ENCODE data around the gene CTNNA1. TPM values are rescaled to one million over a fixed set of nuclear protein-coding genes. Genes with fewer than 3 reads are reported as not detected.
A peak's percentile ranks its signal among the peaks of the same experiment; 100 is the strongest.
"Not testable (repeated sequence)": the region's sequence is repeated elsewhere in the genome, so short reads cannot be mapped to it uniquely, and the experiment has no call there.

The CTNNA1 gene
- total RNA-seq, 2 donors from 2014 or later: 400 to 483 TPM

DNA sequence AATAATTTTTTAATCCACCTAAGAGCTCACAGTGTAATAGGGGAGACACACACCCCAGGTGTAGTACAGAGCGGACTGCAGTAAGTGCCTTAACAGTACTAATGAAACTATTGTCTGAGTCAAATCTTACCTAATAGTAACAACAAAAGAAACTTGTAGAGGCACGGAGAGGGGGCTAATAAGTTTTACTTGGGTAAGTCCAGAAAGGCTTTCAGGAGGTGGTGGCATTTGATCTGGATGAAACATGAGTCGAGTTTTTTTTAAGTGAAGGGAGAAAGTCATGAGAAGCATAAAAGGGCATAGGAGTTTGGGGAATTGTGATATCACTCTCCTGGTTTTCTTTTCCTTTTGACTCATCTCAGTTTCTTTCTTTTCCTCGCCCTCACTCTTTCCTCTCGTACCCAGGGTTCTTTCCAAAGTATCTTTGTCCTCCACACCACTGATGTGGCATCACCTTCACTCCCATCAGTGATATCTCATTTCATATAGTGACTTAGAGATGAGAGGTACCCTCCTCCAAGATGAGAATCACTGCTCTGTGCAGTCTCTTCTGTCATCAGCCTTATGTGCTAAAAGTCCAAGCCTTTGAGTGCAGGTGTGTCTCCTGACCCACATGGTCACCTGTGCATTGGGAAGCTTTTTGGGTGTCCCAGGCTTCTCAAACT lies 2.0 kb downstream of the CTNNA1 start:
- Histone ChIP-seq H3K4me3 (no peak overlapping the region), H3K36me3 (no peaks in the 10 kb centered on the region), H3K9ac (ENCODE audit: low read depth in 2 of 2, low read length in 2 of 2) (peak overlapping the region in 1 of 2 donors; percentile 91), H3K27me3 (no peaks in the 10 kb centered on the region), H3K4me1 (no peaks in the 10 kb centered on the region), H3K9me3 (no peaks in the 10 kb centered on the region), H3K27ac (no peak overlapping the region)
- no peak for DNase-seq
- TF ChIP-seq, protein P1, sequence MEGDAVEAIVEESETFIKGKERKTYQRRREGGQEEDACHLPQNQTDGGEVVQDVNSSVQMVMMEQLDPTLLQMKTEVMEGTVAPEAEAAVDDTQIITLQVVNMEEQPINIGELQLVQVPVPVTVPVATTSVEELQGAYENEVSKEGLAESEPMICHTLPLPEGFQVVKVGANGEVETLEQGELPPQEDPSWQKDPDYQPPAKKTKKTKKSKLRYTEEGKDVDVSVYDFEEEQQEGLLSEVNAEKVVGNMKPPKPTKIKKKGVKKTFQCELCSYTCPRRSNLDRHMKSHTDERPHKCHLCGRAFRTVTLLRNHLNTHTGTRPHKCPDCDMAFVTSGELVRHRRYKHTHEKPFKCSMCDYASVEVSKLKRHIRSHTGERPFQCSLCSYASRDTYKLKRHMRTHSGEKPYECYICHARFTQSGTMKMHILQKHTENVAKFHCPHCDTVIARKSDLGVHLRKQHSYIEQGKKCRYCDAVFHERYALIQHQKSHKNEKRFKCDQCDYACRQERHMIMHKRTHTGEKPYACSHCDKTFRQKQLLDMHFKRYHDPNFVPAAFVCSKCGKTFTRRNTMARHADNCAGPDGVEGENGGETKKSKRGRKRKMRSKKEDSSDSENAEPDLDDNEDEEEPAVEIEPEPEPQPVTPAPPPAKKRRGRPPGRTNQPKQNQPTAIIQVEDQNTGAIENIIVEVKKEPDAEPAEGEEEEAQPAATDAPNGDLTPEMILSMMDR (IDR thresholded peaks at IDR 0.05): no peak
- intact Hi-C loops (cut with DNase I): no loop called here

DNA sequence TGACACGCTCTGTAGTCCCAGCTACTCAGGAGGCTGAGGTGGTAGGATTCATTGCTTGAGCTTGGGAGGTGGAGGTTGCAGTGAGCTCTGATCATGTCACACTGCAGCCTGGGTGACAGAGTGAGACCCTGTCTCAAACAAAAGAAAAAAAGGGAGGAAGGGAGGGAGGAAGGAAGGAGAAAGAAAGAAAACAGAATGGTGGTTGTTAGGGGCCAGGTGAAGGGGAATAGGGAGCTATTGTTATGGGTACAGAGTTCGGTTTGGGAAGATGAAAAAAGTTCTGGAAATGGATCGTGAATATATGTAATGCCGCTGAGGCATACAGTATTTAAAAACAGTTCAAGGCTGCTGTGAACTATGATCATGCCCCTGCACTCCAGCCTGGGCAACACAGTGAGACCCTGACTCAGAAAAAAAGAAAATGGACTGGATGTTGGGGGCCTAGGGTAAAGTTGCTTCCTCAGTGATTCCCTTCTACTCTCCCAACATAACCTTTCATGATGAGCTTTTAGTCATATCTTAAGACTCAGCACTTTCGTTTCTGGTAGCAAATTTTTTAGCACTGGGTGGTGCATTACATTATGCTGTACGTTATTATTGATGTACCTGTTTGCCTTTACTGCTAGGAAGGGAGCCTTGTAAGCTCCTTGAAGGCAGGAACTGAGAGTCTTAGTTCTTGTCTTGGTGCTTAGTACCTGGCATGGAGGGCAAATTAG lies 4.0 kb downstream of the CTNNA1 start:
- Histone ChIP-seq H3K36me3 (no peaks in the 10 kb centered on the region), H3K4me3 (no peak overlapping the region), H3K27me3 (no peaks in the 10 kb centered on the region), H3K9ac (ENCODE audit: low read depth in 2 of 2, low read length in 2 of 2) (no peak overlapping the region), H3K9me3 (no peaks in the 10 kb centered on the region), H3K27ac (no peak overlapping the region), H3K4me1 (no peaks in the 10 kb centered on the region)
- TF ChIP-seq, protein P1 (IDR thresholded peaks at IDR 0.05): no peak
- intact Hi-C loops (cut with DNase I): no loop called here
- DNase-seq: no peak

DNA sequence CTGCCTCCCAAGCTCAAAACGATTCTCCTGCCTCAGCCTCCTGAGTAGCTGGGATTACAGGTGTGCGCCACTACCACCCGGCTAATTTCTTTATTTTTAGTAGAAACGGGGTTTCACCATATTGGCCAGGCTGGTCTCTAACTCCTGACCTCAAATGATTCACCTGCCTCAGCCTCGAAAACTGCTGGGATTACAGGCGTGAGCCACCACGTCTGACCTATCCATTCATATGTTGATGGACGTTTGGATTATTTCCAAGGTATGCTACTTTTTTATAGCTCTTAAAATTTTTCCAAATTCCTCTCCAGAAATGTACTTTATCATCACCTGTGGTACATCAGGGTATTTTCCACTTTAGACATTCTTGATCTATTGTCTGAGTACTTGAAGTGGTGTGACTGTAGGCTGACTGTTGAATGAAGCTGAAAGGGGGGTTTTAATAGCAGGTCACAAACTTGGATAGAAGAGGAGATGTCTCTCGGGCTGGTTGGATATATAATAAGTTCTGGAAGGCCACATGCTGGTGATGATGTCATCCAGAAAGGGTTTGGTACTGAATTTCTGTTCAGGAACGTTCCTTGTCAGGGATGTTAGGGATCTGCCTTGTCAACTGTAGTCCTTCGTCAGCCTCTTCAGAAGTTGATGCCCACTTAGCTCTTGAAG lies 7.4 kb downstream of the CTNNA1 start:
- Histone ChIP-seq H3K36me3 (no peaks in the 10 kb centered on the region), H3K27ac (no peak overlapping the region), H3K4me3 (no peak overlapping the region), H3K4me1 (no peaks in the 10 kb centered on the region), H3K9me3 (no peaks in the 10 kb centered on the region), H3K27me3 (no peaks in the 10 kb centered on the region), H3K9ac (ENCODE audit: low read depth in 2 of 2, low read length in 2 of 2) (no peak overlapping the region)
- TF ChIP-seq, protein P1 (IDR thresholded peaks at IDR 0.05): no peak
- no peak for DNase-seq
- intact Hi-C loops (cut with DNase I): no loop called here

DNA sequence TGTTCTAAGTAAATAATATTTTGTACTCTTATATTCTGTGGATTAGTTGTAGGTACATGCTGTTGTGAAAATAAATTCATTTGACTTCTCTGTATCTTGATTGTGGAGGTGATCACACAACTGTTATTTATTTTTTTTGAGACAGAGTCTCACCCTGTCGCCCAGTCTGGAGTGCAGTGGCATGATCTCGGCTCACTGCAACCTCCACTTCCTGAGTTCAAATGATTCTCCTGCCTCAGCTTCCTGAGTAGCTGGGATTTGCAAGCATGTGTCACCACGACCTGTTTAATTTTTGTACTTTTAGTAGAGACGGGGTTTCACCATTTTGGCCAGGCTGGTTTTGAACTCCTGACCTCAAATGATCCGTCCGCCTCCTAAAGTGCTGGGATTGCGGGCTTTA lies 7.9 kb downstream of the CTNNA1 start:
- H3K9me3 ChIP-seq; H3K9ac ChIP-seq (ENCODE audit: low read depth in 2 of 2, low read length in 2 of 2); H3K4me3 ChIP-seq; H3K36me3 ChIP-seq; H3K4me1 ChIP-seq; H3K27me3 ChIP-seq; intact Hi-C loops (cut with DNase I); H3K27ac ChIP-seq; DNase-seq: not testable (repeated sequence)

DNA sequence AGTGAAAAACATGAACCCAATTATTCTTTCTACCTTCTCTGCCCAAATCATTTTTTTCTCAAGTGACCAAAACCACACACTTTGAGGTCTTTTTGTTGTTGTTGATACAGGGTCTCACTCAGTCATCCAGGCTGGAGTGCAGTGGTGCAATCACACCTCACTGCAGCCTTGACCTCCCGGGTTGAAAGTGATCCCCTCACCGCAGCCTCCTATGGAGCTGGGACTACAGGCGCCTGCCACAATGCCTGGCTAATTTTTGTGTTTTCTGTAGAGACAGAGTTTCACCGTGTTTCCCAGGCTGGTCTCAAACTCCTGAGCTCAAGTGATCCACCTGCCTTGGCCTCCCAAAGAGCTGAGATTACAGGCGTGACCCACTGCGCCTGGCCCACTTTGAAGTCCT lies 8.4 kb downstream of the CTNNA1 start:
- H3K27me3 ChIP-seq; intact Hi-C loops (cut with DNase I); H3K9me3 ChIP-seq; H3K27ac ChIP-seq; DNase-seq; H3K36me3 ChIP-seq; H3K9ac ChIP-seq (ENCODE audit: low read depth in 2 of 2, low read length in 2 of 2); H3K4me1 ChIP-seq; H3K4me3 ChIP-seq: not testable (repeated sequence)

DNA sequence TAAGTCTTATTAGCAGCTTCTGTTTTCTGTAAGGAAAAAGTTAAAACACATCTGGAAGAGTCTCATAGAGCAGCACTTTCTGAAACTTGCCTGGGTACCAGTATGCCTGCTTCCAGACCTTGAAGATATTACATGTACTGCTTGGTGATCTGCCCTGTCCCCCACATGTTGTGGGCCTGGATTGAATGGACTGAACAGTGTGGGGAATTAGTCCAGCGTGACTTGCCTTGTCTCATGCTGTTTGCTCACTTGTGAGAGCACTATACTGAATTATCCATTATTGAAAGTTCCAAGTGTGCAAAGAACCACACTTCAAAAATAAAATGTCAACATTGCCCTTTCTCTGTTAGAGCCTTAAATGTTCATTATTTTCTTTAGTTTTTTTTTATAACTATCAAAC lies 8.9 kb downstream of the CTNNA1 start:
- H3K9me3 ChIP-seq: no peaks in the 10 kb centered on the region
- DNase-seq: no peak
- no peak overlapping the region for H3K9ac ChIP-seq (ENCODE audit: low read depth in 2 of 2, low read length in 2 of 2)
- no peaks in the 10 kb centered on the region for H3K36me3 ChIP-seq
- intact Hi-C loops (cut with DNase I): no loop called here
- H3K4me3 ChIP-seq: no peak overlapping the region
- no peaks in the 10 kb centered on the region for H3K4me1 ChIP-seq
- TF ChIP-seq, protein P1 (IDR thresholded peaks at IDR 0.05): no peak
- no peak overlapping the region for H3K27ac ChIP-seq
- H3K27me3 ChIP-seq: no peaks in the 10 kb centered on the region
